Activated gamma-delta T cell treated with anti-CD3 and anti-CD28 coated beads, Interleukin-2, amount 50 U/mL, for 16 hours (primary cell): Measurements from ENCODE around the gene PDCD5.
"Not testable (repeated sequence)": the region's sequence is repeated elsewhere in the genome, so short reads cannot be mapped to it uniquely, and the experiment has no call there.

Source experiments
- DNase-seq: peaks from one replicate; pipeline ENCODE4 v3.0.0-alpha.2; 2020; ENCODE audit warnings: low read depth

Gene PDCD5, protein sequence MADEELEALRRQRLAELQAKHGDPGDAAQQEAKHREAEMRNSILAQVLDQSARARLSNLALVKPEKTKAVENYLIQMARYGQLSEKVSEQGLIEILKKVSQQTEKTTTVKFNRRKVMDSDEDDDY

DNA sequence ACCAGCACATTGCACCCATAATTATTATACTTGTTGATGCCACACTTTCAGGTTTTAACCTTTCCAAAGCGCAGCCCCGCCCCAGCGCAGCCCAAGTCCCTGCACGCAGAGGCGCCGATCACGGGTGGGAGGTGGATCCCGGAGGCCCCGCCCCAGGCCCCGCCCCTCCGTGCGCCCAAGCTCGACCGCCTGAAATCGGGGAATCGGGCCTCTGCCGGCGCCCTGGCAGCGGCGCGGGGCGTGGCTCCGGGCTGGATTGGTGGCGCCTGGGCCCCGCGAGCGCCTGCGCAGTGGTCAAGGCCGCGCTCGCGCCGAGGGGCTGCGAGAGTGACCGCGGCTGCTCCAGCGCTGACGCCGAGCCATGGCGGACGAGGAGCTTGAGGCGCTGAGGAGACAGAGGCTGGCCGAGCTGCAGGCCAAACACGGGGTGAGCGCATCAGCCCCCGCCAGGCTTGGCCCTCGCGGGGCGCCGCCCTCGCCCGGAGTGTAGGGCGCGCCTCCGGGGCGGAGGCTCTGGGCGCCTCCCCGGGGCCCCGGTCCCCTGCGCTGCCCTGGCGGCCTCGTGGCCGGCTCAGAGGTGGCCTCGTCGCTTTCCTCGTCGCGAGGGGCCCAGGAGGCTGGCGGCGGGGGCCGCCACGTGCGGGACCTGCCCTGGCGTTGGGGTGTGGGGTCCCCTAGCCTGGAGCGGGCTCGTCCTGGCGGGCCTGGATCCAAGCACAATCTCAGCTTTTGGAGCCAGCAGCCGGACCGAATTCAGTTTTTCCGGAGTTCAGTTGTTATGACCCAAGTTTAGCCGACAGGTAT, at the start of gene PDCD5:
PDCD5 (plus strand) TSS at position 290 of the 804 bp plus-strand sequence; CDS start at position 362, 72 bp downstream.
- DNase-seq = peak; percentile 96

DNA sequence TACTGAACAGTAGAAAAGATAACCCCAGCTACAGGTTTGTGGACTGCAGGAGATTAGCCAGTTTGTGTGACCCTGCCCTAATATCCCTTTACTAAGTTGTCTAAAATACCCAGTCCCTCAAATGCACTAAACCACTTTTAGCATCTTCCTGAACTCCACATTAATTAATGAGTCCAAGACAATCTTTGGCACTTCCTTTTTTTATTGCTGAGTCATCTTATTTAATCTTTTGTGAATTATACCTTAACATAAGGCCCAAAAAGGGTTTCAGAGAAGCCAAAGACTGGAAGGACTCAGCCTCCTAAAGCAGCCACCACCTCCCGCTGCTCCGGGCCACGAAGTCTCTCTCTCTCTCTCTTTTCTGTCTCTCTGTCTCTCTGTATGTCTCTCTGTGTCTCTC, 48.8 kb upstream of the PDCD5 start:
- no peak for DNase-seq

GRCh38 chr19:32537580-32537979, 43.4 kb upstream of the PDCD5 start:
- DNase-seq = no peak

- no peak for DNase-seq
Observed at GRCh38 chr19:32539240-32539916, 41.6 kb upstream of the PDCD5 start.

GRCh38 chr19:32540621-32541020, 40.4 kb upstream of the PDCD5 start:
- DNase-seq = no peak

DNA sequence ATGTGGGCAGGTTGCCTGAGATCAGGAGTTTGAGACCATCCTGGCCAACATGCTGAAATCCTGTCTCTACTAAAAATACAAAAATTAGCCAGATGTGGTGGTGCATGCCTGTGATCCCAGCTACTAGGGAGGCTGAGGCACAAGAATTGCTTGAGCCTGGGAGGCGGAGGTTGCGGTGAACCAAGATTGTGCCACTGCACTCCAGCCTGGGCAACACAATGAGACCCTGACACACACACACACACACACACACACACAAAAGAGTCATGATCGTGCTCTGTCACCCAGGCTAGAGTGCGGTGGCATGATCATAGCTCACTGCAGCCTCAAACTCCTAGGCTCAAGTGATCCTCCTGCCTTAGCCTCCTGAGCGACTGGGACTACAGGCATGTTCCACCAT, 39.6 kb upstream of the PDCD5 start:
- DNase-seq = not testable (repeated sequence)

DNA sequence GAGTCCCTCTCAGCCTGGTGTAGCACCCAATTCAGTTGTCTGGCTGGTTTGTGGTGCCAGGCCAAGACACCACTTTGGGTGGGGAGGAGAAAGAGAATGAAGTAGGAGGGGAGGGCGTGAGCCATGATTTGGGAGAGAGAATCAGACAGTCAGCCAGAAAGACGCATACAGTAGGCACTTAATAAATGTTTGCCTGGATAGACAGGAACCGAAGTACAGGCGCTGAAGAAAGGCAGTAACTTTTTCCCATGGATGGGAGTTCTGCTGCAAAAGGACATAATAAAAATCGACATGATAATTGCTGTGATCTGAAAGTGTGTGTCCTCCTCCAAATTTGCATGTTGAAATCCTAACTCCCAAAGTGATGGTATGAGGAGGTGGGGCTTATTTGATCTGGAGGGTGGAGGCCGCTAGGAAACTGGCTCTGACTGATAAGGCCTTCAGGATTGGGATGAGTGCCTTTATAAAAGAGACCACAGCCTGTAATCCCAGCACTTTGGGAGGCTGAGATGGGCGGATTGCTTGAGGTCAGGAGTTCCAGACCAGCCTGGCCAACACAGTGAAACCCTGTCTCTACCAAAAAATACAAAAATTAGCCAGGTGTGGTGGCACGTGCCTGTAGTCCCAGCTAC, 38.4 kb upstream of the PDCD5 start:
- no peak for DNase-seq

- no peak for DNase-seq
Observed at GRCh38 chr19:32543115-32543900, 37.7 kb upstream of the PDCD5 start.

DNA sequence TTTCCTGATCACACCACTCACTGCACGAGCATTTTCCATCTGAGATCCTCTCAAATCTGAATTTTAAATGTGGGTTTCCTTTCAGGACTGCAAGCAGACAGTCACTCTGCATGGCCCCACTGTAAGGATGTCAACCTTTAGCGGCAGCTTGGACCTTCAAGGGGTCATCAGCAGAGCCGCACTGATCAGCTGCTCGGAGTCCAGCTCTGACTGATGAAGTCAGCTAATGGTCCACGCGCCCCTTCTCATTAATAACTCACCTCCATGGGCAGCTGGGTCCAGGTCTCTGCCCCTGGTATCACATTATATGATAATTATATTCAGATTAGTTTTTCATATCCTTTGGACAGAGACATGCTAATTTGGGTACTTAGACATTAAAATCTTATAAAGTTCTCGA, 36.1 kb upstream of the PDCD5 start:
- no peak for DNase-seq

DNA sequence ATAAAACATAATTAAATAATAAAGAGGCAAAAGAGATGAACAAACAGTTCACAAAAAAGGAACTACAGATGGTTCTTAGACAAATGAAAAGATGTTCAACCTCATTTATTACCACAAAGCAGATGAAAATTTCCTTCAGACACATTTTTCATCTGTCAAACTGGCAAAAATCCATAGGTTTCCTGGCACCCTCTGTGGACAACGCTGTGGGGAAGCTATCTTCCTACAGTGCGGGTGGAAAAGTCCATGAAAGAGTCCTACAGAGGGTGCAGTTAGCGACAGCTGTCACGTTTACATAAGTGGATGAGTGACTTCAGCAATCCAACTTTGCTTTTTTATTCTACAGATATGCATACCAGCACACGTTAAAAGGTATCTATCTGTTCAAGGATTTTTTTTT, 30.3 kb upstream of the PDCD5 start:
- DNase-seq = no peak

DNA sequence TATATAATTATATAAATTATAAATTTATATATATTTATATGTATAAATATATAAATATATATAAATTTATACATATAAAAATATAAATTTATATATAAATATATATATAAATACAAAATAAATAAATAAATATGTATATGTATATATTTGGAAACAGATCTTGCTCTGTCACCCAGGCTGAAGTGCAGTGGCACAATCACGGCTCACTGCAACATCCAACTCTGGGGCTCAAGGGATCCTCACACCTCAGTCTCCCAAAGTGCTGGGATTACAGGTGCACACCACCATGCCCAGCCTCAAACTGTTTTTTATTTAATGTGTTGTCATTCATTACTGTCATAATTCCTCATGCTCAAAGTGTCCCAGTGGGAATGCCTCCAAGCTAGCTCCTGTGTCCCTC, 25.2 kb upstream of the PDCD5 start:
- DNase-seq = no peak

DNA sequence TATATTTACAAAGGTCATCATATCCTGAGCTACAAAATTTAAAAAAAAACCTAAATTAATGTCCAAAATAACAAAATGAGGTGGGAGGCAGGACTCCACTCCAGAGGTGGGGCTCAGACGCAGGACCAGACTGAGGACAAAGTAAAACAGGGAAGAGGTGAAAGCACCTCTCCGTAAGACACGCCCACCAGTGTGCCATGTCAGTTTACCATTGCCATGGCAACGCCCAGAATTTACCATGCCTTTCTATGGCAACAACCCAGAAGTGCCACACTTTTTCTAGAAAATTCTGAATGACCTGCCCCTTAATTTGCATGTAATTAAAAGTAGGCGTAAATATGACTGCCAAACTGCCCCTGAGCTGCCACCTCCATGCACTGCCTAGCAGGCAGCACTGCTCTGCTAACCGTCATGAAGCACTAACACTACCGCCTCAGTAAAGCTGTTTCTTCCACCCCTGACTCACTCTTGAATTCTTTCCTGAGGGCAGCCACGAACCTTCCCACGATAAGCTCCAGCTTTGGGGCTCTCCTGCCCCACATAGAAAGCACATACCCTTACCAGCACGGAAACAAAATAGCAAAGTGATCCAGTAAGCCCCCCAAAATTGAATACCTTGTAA, 22.3 kb upstream of the PDCD5 start:
- DNase-seq = no peak

DNA sequence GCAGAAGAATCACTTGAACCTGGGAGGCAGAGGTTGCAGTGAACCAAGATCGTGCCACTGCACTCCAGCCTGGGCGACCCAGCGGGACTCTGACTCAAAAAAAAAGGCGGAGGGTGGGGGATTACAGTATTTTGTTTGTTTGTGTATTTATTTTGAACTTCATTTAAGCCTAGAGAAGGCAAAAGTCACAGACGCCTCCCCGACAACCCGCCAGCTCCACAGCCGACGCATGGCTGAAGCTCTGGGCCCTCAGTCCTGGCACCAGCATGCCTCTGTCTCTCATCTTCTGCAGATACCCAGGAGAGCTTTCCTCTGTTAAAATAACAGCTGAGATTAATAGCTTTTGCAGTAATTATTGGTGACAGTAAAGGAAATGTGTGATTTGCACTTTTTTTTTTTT, 17.2 kb upstream of the PDCD5 start:
- no peak for DNase-seq

DNA sequence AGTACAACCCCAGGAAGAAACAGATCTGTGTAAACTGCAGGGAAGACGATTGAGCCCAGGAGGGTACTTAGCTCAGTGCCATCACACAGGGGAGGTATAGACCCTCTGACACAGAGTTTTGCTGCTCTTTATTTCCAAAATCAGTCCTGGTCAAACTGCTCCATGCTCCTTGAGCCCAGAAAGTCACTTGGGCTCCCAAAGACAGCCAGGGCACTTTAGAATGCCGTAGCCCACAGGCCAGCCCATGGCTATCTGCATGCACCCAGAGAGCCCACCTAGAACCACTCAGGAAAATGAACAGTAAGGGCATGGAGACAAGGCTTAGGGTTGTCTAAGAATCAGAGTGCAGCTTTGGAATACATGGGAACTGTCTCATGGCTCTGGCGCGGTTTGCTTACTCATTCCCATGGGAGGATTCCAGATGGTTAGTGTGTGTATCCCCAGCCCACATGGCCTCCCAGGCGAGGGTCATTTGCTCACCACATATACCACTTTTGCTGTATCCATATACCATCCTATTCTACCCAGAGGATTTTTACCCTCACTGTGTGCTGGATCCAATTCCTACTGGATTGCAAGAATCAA, 14.7 kb upstream of the PDCD5 start:
- no peak for DNase-seq

DNA sequence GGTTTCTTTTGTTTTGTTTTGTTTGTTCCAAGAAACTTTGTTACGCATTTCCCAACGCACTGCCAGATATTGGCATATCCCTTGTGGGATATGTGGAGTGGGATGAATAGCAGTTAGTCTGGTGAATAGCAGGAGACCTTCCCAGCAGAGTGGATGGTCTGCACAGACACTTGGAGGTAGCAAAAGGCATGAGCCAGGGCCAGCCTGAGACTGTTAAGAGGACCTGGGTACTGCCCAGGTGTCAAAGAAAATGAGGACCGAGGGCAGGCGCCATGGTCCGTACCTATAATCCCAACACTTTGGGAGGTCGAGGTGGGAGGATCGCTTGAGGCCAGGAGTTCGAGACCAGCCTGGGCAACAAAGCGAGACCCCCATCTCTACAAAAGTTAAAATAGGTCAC, 13.5 kb upstream of the PDCD5 start:
- no peak for DNase-seq

- DNase-seq = no peak
Observed at GRCh38 chr19:32570081-32570785, 10.8 kb upstream of the PDCD5 start.

DNA sequence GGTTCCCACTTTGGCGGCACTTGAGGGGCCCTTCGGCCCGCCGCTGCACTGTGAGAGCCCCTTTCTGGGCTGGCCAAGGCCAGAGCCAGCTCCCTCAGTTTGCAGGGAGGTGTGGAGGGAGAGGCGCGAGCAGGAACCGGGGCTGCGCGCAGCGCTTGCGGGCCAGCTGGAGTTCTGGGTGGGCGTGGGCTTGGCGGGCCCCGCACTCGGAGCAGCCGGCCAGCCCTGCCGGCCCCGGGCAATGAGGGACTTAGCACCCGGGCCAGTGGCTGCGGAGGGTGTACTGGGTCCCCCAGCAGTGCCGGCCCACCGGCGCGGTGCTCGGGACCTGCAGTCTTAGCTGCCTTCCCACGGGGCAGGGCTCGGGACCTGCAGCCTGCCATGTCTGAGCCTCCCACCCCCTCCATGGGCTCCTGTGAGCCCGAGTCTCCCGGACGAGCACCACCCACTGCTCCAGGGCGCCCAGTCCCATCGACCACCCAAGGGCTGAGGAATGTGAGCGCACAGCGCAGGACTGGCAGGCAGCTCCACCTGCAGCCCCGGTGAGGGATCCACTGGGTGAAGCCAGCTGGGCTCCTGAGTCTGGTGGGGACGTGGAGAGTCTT, 9.4 kb upstream of the PDCD5 start:
- DNase-seq = not testable (repeated sequence)

- DNase-seq = not testable (repeated sequence)
Observed at GRCh38 chr19:32572700-32573491, 8.1 kb upstream of the PDCD5 start.

DNA sequence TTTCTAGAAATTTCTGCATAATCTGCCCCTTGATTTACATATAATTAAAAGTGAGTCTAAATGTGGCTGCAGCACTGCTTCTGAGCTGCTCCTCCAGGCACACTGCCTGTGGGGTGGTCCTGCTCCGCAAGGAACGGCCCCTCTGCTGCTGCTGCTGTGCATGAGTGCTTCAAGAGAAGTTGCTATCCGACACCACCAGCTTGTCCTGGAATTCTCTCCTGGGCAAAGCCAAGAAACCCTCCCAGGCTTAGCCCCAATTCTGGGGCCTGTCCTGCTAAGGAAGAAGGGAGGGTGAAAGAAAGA, 7.5 kb upstream of the PDCD5 start:
- no peak for DNase-seq

GRCh38 chr19:32576790-32577189, 4.2 kb upstream of the PDCD5 start:
- DNase-seq = no peak
